ENCODE data around the gene COL6A1.
"Not testable (repeated sequence)": the region's sequence is repeated elsewhere in the genome, so short reads cannot be mapped to it uniquely, and the experiment has no call there.

The COL6A1 gene

GRCh38 chr21:45966791-45967394 is 14.7 kb upstream of the COL6A1 start:
- no peak for DNase-seq

DNA sequence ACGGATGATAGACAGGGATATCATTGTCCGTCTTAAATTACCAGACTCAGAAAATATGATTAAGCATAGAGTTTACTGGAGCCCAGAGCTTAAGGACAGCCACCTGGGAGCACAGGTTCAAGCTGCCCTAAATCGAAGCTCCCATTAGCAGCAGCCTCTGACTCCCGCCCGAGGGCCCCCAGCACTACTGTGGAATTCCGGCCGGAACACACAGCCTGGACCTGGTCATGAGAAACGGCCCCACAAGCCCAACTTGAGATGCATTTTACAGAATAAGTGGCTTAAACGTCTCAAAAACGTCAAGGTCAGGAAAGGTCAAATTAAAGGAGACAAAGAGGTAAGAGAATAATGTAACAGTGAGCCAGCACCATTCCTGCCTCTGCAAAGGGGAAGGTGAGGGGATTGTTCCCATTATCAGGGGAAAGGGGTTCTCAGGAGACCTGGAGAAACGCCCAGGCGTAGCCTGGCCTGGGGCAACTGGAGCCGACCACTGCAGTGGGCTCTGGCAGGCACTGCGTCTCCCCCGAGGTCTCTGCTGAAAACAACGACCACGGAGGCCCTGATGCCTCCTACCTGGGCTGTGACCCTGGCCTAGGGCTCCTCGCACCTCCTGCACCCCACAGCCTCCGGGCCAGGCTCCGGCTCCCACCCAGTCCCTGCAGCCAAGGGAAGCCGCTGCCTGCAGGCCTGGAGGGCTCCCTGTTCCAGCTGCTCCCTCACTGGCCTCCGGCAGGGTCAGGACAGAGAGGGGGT is 11.5 kb upstream of the COL6A1 start:
- no peak for DNase-seq

DNA sequence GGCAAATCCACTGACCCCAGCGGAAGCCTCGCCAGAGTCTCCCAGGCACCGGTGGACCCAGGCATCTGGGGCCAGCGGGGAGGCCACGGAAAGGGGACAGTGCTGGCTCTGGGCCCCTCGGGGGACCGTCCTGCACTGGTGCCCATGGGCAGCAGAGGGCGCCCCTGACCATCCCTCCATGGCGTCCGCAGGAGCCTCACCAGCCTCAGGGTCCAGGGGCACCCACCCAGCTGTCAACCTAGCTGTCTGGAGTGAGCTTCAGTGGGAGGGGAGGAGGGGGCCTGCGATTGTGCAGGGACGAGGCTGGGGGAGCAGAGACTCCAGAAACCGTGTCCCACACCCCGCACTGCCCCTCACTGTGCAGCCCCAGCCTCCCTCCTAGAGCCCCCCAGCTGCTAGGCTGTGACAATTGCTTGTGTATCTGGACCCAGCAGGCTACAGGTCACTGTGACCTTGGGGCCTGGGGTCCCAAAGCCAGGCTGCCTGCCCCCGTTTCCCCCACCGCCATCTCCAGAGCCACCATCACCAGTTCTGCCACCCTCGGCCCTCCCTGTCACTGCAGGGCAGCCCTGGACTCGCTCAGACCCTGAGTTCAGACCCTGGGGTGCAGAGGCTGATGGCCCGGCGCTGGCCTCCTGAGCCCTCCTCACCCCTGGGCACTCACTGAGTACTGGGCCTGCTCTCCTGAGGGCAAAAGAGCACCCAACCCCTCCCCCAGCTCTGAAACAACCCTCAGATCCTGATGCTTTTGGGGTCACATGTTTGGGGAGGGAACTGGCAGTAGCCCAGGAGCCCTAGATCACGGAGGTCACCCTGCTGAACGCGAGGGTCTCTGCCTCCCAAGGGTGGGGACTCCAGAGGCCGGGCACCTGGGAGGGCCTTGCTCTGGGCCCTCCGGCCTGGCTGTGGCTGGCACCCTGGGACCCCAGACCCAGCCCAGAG is 10.6 kb upstream of the COL6A1 start:
- DNase-seq, result peak; percentile 9

DNA sequence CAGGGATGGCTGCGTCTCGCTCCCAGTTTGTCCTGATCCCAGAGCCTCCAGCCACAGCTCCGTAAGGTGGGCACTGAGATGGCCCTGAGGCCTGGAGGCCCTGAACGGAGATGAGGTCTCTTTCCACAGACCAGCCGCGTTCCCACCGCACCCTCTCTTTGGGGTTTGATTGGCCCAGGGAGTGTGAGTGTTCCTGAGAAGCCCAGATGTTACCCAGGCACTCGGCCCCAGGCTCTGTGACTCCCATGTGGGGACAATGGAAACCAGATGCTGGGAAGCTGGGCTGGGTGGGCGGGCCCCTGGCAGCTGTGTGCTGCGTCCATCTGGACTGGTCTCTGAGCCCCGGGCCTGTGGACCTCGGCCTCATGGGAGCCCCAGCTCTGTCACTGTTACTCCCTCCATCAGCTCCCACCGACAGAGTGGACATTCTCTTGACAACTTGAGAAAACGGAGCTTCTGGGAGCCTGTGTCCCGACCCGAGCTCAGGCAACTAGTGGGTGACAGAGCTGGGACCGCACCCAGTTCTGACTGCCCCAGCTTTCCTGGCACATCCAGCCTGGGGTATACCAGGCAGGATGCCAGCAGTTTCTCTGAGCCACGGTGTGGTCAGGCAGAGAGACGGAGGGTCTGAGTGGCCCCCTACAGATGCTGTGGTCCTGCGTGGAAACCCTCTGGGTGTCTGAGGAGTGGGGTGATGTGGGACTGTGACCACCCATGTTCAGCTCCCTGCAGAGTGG is 9.8 kb upstream of the COL6A1 start:
- DNase-seq, result no peak

- no peak for DNase-seq
Measured at GRCh38 chr21:45972353-45972715, 9.2 kb upstream of the COL6A1 start.

DNA sequence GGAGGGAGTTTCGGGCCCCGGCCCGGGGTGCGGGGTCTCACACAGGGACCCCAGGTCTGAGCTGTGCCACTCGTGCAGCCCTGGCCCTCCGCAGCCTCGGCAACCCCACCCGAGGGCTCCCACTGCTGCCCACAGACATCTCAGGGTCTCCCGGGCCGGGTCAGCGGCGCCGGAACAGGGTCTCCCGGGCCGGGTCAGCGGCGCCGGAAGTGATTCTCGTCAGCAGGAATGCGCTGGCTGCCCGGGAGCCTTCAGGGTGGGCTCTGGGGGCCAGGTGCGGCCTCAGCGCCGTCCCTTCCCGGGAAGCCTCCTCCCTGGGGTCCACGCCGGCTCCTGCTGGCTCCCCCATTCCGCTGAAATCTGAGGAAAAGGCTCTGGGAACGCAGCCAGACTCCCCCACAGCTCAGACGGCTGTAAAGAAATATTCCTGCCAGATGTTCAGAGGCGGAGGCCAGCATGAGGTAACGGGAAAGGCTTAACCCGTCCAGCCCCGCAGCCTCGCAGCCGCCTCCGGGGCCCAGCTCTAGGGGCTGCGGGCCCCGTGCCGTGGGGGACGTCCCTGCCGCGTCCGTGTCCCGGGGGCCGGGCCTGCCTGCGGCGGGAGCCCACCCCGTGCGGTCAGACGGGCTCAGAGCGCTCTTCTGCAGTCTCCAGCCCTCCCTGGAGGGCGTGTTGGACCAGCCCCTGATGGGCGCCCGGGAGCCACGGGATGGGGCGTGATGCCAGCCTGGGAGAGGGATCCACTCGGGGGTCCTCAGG is 8.7 kb upstream of the COL6A1 start:
- DNase-seq, result no peak

DNA sequence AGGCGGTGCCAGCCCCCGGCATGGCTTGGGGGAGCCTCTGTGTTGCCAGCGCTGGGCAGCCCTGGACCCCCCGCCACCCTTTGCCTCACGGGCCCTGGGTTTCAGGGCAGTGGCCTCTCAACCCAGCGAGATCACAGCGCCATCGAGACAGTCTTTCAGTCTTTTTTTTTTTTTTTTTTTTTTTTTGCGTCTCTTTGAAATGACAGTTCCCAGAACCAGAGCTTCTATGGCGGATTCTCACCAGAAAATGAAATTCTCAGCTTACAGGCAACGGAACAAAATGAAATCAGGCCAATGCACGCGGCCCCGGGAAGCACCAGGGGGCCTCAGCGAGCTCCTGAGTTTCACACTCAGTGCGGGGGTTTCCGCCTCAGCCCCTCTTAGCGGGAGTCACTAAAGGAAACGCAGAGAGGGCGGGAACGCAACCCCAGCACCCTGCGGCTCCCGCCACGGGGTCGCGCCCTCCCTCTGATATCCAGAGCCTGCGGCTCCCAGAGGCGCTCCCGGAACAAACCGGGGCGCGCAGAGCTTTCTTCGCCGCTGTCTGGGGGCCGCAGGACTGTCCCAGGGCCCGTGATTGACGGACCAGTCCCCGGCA is 8.0 kb upstream of the COL6A1 start:
- DNase-seq, result peak; percentile 31

GRCh38 chr21:45974073-45975019 is 7.2 kb upstream of the COL6A1 start:
- DNase-seq, result no peak

- no peak for DNase-seq
Measured at GRCh38 chr21:45975020-45975666, 6.4 kb upstream of the COL6A1 start.

GRCh38 chr21:45975667-45976409 is 5.7 kb upstream of the COL6A1 start:
- not testable (repeated sequence) for DNase-seq

- no peak for DNase-seq
Measured at GRCh38 chr21:45976701-45977311, 4.8 kb upstream of the COL6A1 start.

DNA sequence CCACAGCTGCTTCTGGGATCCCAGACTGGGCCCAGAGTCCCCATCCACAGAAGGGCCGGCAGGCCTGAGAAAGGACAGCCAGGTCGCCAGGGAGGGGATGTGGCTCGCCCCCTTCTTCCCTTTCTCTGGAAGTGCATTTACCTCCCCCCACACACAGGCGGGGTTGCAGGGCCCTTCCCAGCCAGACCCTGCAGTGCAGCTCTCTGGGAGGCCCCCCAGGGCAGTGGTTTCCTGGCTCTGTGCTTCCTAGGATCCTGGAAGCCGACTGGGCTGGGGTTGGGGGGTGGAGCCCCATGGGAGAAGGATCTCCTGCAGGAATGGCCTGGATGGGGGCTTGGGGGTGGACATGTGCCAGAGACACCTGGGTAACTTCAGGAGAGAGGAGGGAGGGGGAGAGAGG is 4.2 kb upstream of the COL6A1 start:
- DNase-seq, result no peak

- DNase-seq, result no peak
Measured at GRCh38 chr21:45979141-45979631, 2.4 kb upstream of the COL6A1 start.

DNA sequence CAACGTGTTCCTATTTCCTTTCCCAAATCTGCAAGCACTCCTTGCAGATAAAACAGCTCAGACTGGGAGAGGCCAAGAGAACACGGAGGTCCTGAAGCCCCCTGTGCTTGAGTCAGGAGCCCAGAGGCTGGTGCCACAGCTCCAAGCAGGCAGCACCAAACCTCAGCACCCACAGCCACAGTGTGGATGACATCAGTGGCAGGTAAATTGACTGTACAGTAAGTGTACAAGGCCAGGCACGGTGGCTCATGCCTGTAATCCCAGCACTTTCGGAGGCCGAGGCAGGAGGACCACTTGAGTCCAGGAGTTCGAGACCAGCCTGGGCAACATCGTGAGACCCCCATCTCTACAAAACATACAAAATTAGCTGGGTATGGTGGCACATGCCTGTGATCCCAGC is 1.9 kb upstream of the COL6A1 start:
- no peak for DNase-seq

DNA sequence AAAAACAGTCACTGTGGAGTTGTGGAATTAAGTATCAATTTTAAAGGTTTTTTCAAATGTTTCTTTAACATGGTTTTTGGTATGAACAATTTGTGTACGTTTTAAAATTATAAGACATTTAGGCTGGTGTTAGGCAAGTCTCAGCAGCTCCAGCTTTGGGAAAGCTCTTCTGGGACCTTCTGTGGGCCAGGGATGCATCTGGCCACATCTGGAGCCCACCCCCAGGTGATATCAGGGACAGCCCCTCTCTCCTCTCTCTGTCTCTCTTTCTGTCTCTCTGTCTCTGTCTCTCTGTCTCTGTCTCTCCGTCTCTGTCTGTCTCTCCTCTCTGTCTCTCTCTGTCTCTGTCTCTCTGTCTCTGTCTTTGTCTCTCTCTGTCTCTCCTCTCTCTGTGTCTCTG is 1.3 kb upstream of the COL6A1 start:
- DNase-seq, result no peak

DNA sequence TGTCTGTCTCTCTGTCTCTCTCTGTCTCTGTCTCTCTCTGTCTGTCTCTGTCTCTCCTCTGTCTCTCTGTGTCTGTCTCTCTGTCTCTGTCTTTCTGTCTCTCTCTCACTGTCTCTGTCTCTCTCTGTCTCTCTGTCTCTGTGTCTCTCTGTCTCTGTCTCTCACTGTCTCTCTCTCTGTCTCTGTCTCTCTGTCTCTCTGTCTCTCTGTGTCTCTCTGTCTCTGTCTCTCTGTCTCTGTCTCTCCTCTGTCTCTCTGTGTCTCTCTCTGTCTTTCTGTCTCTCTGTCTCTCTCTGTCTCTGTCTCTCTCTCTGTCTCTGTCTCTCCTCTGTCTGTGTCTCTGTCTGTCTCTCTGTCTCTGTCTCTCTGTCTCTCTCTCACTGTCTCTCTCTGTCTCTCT is 873 bp upstream of the COL6A1 start:
- no peak for DNase-seq

DNA sequence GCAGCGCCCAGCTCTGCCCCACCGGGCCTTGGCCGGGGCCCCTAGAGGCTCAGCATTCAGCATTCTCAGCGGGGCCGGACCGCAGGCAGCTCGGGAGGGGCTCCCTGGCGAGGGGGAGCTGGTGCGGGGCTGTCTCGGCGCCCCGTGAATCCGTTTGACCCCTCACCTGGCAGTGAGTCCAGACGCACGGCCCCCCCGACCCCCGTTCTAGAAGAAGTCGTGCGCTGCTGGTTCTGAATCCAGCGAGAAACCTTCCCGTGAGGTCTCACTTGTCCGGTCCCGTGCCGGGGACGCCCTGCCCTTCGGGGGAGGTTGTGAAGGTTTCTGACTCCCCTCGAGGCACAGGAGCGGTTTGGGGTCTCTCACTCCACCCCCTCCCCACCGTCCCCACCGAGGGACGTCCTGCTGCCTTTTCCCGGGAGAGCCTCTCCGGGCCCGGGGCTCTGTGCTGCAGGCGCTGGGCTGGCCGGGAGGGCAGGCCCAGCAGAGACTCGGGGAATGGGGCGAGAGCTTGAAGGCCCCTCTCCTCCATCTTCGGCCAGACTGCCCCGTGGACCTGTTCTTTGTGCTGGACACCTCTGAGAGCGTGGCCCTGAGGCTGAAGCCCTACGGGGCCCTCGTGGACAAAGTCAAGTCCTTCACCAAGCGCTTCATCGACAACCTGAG is 655 bp downstream of the COL6A1 start:
- no peak for DNase-seq
